Measurements from ENCODE around the gene CHML. TPM values are rescaled to one million over a fixed set of nuclear protein-coding genes. Genes with fewer than 3 reads are reported as not detected.

Gene CHML
- total RNA-seq, 2 donors from 2014 or later: 9.8 to 11.7 TPM

DNA sequence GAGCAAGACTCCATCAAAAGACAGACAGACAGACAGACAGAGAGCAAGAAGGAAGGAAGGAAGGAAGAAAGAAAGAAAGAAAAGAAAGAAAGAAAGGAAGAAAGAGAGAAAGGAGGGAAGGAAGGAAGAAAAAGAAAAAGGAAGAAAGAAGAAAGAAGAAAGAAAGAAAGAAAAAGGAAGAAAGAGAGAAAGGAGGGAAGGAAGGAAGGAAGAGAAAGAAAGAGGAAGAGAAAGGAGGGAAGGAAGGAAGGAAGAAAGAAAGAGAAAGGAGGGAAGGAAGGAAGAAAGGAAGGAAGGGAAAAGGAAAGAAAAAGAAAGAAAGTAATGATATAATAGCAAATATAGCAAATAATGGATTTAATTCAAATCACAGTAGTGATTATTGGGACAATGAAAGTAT, 32.7 kb downstream of the CHML start:
- no peak overlapping the region for H3K27ac Mint-ChIP-seq
- no peak overlapping the region for H3K4me3 Mint-ChIP-seq
- DNase-seq (ENCODE audit: low spot score) (no peak), ATAC-seq (no peak)
- H3K27me3 Mint-ChIP-seq: no peaks in the 10 kb centered on the region
- no peaks in the 10 kb centered on the region for H3K36me3 Mint-ChIP-seq
- no peaks in the 10 kb centered on the region for H3K9me3 Mint-ChIP-seq
- no peaks in the 10 kb centered on the region for H3K4me1 Mint-ChIP-seq (ENCODE audit: low read depth in 2 of 2)

- H3K27ac Mint-ChIP-seq: no peak overlapping the region
These were observed 33.6 kb downstream of the CHML start for GRCh38 chr1:241606544-241606943.

DNA sequence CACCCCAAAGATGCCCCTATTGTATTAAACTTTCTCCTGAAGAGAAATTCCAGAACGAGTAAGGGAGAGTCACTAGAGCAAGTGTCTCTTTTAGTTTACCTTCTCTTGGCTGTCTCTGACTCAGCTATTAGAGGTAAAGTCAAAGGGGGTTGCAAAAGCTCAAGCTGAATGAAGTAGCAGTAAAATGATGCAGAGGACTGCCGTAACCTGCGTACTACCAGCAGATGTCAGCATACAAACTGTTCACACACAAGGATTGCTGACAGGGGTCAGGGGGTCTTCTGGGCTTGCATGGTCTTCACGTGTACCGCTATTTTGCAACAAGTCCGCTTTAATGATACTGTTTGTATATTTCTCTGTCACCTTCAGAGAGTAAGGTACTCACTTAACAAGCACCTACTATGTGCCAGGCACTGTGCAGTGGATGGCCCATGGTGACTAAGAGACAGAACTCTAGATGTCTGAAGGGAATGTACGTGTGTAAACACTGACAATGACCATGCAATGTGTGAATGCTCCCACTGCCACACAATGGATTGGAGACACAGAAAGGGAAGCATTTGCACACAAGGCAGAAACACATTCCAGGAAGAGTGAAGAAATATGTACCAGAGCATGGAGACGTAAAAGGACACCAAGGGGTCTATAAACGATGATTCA, 34.9 kb downstream of the CHML start:
- Mint-ChIP-seq H3K4me1 (ENCODE audit: low read depth in 2 of 2) (no peaks in the 10 kb centered on the region), H3K4me3 (no peak overlapping the region), H3K27me3 (no peaks in the 10 kb centered on the region), H3K36me3 (no peaks in the 10 kb centered on the region), H3K27ac (no peak overlapping the region), H3K9me3 (no peaks in the 10 kb centered on the region)
- DNase-seq (ENCODE audit: low spot score) (no peak), ATAC-seq (no peak)

More at GRCh38 chr1:241606544-241606943, 33.6 kb downstream of the CHML start:
- no peaks in the 10 kb centered on the region for H3K36me3 Mint-ChIP-seq
- H3K4me3 Mint-ChIP-seq: no peak overlapping the region
- no peak for DNase-seq (ENCODE audit: low spot score)
- H3K27me3 Mint-ChIP-seq: no peaks in the 10 kb centered on the region
- no peaks in the 10 kb centered on the region for H3K9me3 Mint-ChIP-seq
- no peaks in the 10 kb centered on the region for H3K4me1 Mint-ChIP-seq (ENCODE audit: low read depth in 2 of 2)
- no peak for ATAC-seq

DNA sequence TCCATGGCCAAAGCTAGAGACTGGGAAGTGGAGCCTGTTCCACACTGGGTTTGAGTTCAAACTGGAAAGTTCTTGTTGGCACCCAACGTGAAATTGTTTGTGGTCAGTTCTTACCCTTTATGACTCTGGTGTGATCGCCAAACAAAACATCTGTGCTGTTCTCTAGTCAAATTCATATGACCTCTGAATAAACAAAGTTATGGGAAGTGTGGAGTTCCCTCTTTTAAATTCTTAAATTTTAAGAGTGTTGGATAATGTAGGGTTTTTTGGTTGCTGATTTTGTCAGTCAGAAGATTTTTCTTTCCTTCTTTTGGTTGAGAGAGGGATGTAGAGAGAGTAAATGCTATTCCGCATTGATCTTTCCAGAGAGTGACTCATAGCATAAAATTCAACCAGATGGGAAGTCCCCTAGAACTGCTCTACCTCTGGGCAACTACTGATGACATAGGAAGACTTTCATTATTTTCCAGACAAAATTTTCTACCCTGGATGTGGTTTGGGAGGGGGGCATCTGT, 36.4 kb downstream of the CHML start:
- H3K9me3 Mint-ChIP-seq: no peaks in the 10 kb centered on the region
- H3K36me3 Mint-ChIP-seq: no peaks in the 10 kb centered on the region
- H3K27ac Mint-ChIP-seq: no peak overlapping the region
- DNase-seq (ENCODE audit: low spot score) (no peak), ATAC-seq (no peak)
- no peaks in the 10 kb centered on the region for H3K27me3 Mint-ChIP-seq
- H3K4me3 Mint-ChIP-seq: no peak overlapping the region
- H3K4me1 Mint-ChIP-seq (ENCODE audit: low read depth in 2 of 2): no peaks in the 10 kb centered on the region

GRCh38 chr1:241600496-241600901, 39.7 kb downstream of the CHML start:
- DNase-seq (ENCODE audit: low spot score) (no peak), ATAC-seq (peak in 1 of 2 donors; percentile 36)
- H3K4me3 Mint-ChIP-seq: no peak overlapping the region
- H3K27me3 Mint-ChIP-seq: no peaks in the 10 kb centered on the region
- H3K27ac Mint-ChIP-seq: no peak overlapping the region
- H3K9me3 Mint-ChIP-seq: no peaks in the 10 kb centered on the region
- no peaks in the 10 kb centered on the region for H3K36me3 Mint-ChIP-seq
- H3K4me1 Mint-ChIP-seq (ENCODE audit: low read depth in 2 of 2): no peaks in the 10 kb centered on the region

DNA sequence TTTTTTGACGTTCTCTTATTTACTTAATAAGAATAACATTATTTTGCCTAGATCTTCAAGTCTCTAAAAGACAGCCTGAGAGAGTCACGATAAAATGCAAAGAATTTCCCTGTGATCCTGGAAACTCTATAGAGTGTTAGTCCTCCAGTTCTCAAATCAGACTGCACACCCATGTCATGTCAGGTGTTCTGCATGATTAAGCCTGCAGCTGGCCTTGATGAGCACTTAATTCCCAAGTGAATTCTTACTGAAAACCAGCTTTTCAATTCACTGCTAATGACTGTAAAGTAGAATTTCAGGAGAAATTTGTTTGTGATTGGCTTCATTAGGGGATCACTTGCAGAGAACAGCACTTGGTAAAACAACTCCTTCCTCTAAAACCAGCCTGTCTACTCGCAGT, 41.9 kb downstream of the CHML start:
- no peaks in the 10 kb centered on the region for H3K27me3 Mint-ChIP-seq
- no peaks in the 10 kb centered on the region for H3K4me1 Mint-ChIP-seq (ENCODE audit: low read depth in 2 of 2)
- no peaks in the 10 kb centered on the region for H3K36me3 Mint-ChIP-seq
- no peak for DNase-seq (ENCODE audit: low spot score)
- ATAC-seq: no peak
- H3K27ac Mint-ChIP-seq: no peak overlapping the region
- no peaks in the 10 kb centered on the region for H3K9me3 Mint-ChIP-seq
- H3K4me3 Mint-ChIP-seq: no peak overlapping the region

DNA sequence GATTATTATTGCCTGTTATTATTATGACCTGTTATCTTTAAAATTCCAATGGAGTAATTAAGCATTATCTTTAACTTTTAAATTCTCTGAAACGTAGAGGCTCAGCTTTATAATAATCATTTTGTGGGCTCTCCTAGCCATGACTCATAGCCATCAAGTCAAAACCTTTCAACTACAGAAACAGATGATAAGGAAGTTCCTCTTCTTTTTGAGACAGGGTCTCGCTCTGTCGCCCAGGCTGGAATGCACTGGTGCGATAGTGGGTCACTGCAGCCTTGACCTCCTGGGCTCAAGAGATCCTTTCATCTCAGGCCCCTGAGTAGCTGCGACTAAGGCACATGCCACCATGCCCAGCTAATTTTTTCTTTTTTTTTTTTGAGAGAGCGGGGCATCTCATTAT, 43.5 kb downstream of the CHML start:
- Mint-ChIP-seq H3K9me3 (no peaks in the 10 kb centered on the region), H3K27me3 (no peaks in the 10 kb centered on the region), H3K4me1 (ENCODE audit: low read depth in 2 of 2) (no peaks in the 10 kb centered on the region), H3K36me3 (no peaks in the 10 kb centered on the region), H3K4me3 (no peak overlapping the region), H3K27ac (no peak overlapping the region)
- DNase-seq (ENCODE audit: low spot score) (no peak), ATAC-seq (no peak)

- Mint-ChIP-seq H3K9me3 (no peaks in the 10 kb centered on the region), H3K27me3 (no peaks in the 10 kb centered on the region), H3K4me1 (ENCODE audit: low read depth in 2 of 2) (no peaks in the 10 kb centered on the region), H3K36me3 (no peaks in the 10 kb centered on the region), H3K27ac (no peak overlapping the region), H3K4me3 (no peak overlapping the region)
- ATAC-seq (no peak), DNase-seq (ENCODE audit: low spot score) (no peak)
These were observed 47.0 kb downstream of the CHML start for GRCh38 chr1:241593186-241593585.

DNA sequence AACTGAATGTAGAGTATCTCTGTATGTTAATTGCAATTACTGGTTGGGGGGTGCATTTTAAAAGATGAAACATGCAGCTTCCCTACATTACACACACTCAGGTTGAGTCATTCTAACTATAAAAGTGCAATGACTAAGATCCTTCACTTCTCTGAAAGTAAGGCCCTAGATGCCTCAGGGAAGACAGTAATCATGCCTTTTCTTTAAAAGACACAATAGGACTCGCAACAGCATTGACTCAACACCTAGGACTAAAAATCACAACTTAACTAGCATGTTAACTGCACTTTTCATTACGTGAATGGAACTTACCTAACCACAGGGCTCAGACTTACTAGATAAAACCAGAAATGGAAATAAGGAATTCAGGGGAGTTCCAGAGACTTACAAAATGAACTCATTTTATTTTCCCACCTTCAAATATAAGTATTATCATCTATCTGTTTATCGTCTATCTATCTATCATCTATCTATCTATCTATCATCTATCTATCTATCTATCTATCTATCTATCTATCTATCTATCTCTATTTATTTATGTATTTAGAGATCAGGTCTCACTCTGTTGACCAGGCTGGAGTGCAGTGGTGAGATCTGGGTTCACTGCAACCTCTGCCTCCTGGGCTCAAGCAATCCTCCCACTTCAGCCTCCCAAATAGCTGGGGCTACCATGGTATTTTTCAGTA, 47.8 kb downstream of the CHML start:
- Mint-ChIP-seq H3K9me3 (no peaks in the 10 kb centered on the region), H3K36me3 (no peaks in the 10 kb centered on the region), H3K27ac (no peak overlapping the region), H3K27me3 (no peaks in the 10 kb centered on the region), H3K4me3 (no peak overlapping the region), H3K4me1 (ENCODE audit: low read depth in 2 of 2) (no peaks in the 10 kb centered on the region)
- DNase-seq (ENCODE audit: low spot score): no peak
- peak in 1 of 2 donors; percentile 76 for ATAC-seq

GRCh38 chr1:241591736-241592135, 48.4 kb downstream of the CHML start:
- no peak overlapping the region for H3K4me3 Mint-ChIP-seq
- no peak for ATAC-seq
- no peak overlapping the region for H3K27ac Mint-ChIP-seq
- no peaks in the 10 kb centered on the region for H3K4me1 Mint-ChIP-seq (ENCODE audit: low read depth in 2 of 2)
- H3K36me3 Mint-ChIP-seq: no peaks in the 10 kb centered on the region
- DNase-seq (ENCODE audit: low spot score): no peak
- H3K9me3 Mint-ChIP-seq: no peaks in the 10 kb centered on the region
- no peaks in the 10 kb centered on the region for H3K27me3 Mint-ChIP-seq

DNA sequence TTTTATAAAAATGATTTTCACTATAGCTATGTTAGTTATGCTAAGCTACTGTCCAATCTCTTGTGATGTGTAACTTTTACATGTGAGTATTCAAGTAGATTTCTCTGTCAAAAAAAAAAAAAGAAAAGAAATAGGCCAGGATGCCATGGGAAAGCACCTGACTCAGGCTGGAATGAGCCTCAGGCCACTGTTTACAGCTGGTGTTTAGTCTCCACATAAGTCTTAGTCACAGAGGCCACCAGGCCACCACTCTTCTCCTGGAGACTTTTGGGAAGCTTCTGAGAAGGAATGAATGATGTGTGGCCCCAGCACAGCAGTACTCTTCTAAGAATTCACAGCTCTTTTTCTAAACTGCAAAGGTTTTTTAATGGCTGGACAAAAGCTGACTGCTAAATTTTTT, 48.9 kb downstream of the CHML start:
- no peak overlapping the region for H3K27ac Mint-ChIP-seq

DNA sequence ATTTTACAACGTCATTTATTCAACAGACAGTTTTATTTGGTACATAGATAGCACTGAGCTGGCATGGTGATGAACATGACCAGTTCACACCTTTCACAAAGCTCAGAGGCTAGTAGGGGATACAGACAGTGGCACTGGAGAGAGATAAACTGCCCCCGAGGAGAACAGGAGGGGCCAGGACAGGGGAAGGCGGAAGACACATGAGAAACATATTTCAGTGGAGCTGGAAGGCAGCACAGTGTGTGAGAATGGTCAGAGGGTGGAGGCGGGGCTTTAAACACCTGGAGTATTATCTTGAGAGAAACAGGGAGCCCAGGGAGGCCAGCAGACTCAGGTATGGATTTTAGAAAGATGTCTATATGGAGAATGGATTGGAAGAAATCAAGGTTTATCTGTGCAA, 49.5 kb downstream of the CHML start:
- Mint-ChIP-seq H3K36me3 (no peaks in the 10 kb centered on the region), H3K27ac (no peak overlapping the region), H3K9me3 (no peaks in the 10 kb centered on the region), H3K27me3 (no peaks in the 10 kb centered on the region), H3K4me1 (ENCODE audit: low read depth in 2 of 2) (no peaks in the 10 kb centered on the region), H3K4me3 (no peak overlapping the region)
- ATAC-seq (no peak), DNase-seq (ENCODE audit: low spot score) (no peak)

More for the DNA sequence above, 48.9 kb downstream of the CHML start:
- ATAC-seq (no peak), DNase-seq (ENCODE audit: low spot score) (no peak)
- no peaks in the 10 kb centered on the region for H3K36me3 Mint-ChIP-seq
- no peaks in the 10 kb centered on the region for H3K9me3 Mint-ChIP-seq
- no peaks in the 10 kb centered on the region for H3K27me3 Mint-ChIP-seq
- H3K4me3 Mint-ChIP-seq: no peak overlapping the region
- H3K4me1 Mint-ChIP-seq (ENCODE audit: low read depth in 2 of 2): no peaks in the 10 kb centered on the region

All from natural killer cell treated with Interleukin-12 subunit alpha and Interleukin-12 subunit beta and Interleukin-15 and Interleukin-18, amount 100 ng/mL, for 72 hours (primary cell).